COLO668 (cell line): ENCODE data around the gene AGRN.
"Not testable (repeated sequence)": the region's sequence is repeated elsewhere in the genome, so short reads cannot be mapped to it uniquely, and the experiment has no call there.

Experiments used
- DNase-seq: peaks from one replicate; lab custom pipeline; 2025; ENCODE audit not compliant: unreplicated experiment; lab: John Stamatoyannopoulos, UW

The AGRN gene

DNA sequence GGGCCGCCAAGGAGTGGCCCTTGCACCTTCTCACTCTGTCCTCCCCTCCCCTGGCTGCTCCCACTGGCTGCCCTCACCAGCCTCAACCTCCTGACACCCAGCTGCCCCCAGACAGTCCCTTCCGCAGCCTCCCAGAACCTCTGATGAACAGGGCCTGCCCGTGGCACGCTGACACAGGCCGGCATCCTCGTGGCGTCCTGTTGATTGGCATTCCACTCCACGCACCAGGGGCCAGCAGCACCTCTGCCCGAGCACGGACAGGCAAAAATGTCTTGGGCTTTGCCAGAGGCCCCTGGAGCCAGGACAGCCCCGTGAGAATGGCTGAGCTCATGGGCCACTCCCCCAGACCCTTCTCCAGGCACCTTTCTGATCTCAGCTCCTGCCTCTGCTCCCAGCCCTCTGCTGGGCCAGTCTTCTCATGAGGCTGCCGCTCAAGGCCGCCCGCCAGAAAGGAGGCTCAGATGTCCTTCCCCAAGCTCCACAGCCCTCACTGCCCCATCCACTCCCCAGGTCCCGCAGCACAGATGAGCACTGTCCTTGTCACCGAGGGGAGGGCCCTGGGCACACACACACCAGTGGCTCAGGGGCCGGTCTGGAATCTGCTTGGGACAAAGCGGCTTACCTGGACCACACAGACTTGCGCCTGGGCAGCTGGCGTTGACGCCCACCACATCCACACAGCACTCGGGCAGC lies 70.0 kb downstream of the AGRN start:
- no peak for DNase-seq

- no peak for DNase-seq
Measured at GRCh38 chr1:1090424-1091343, 70.8 kb downstream of the AGRN start.

DNA sequence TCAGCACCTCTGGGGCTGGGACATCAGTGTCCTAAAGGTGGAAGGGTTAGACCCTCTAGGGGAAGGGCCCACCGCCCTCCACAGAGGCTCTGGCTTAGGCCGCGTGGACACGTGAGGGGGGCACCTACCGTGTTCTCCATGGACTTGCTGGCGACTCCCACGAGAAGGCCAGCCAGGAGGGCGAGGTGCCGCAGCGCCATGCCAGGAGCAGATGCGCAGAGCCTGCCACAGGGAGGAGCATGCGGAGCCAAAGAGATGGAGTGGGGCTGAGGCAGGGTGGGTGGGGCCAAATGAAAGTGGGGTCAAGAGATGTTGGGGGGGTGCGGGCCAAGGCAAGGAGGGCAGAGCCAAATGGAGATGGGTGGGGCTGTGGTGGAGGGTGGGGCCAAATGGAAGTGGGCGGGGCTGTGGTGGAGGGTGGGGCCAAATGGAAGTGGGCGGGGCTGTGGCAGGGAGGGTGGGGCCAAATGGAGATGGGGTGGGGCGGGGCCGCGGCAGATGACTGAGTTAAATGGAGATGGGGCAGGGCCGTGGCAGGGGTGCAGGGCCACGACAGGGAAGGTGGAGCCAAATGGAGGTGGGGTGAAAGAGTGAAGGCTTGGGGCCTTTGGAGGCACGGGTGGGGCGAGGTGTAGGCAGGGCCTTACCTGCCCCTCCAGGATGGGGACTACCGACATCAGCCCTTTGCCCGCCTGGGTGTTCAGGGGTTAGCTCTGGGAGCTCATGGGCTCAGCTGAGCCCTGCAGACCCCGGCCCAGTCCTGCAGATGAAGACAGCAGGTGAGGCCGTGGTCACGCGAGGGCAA lies 71.6 kb downstream of the AGRN start:
- DNase-seq, result no peak

- DNase-seq, result no peak
Measured at GRCh38 chr1:1092149-1092855, 72.4 kb downstream of the AGRN start.

DNA sequence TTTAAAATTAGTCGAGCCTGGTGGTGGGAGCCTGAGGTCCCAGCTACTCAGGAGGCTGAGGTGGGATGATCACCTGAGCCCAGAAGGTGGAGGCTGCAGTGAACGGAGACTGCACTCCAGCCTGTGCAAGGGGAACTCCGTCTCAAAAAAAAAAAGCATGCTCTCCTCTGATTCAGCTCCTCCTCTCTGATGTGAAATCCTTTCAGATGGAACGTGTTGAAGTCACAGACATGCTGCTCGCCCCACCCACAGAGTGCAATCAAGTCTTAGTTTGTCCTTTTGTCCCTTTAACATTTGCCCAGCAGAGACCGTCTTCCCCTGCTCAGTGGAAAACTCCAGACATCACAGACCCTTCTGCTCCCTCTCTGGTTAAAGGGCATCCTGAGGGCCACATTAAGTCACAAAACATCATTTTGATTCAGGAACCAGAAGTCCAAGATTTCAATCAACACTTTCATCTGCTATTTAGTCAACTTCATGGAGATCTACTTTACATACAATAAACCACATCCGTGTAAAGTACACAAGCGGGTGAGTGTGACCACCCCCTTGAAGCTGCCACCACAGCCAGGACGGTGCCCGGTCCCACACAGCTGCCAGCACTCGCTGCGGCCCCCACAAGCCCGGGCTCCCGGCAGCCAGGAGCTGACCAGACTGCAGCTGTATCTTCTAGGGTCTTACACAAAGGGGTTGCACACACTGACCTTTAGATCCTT lies 73.1 kb downstream of the AGRN start:
- DNase-seq, result no peak

DNA sequence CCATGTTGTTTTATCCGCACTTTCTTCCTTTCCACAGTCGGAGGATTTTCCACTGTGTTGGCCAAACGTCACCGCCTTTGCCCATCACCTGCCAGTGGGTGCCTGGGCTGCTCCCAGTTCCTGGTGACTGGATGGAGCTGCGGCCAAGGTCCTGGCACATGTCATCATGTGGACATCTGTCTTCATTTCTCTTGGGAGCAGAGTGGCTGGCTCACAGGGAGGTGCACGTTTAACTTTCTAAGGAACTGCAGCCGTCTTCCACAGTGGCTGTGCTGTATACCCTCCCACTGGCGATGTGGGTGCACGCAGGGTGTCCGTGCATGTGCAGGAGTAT lies 73.7 kb downstream of the AGRN start:
- DNase-seq, result no peak

DNA sequence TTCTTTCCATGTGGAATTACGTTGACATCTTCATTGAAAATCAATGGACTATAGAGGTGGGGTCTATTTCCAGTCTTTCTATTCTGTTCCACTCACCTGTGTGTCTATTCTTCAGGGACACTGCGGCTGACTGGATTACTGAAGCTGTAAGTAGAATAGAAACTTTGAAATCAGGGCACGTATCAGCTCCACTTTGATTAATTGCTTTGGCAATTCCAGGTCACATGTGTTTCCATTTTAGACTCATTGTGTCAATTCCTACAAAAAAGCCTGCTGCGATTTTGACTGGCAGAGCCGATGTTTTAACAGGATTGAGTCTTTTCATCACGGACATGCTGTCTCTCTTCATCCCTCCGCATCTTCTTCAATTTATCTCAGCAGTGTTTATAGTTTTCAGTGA lies 75.1 kb downstream of the AGRN start:
- DNase-seq, result no peak

DNA sequence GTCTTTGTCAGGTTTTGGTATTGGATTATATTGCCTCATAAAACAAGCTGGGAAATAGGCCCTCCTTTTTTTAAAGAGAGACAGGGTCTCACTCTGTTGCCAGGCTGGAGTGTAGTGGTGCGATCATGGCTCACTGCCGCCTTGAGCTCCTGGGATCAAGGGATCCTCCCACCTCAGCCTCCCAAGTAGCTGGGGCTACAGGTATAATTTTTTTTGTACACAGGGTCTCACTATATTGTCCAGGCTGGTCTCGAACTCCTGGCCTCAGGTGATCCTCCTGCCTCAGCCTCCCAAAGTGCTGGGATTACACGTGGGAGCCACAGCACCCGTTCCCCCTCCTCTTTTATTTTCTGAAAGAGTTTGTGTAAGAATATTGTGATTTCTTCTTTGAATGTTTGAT lies 76.2 kb downstream of the AGRN start:
- not testable (repeated sequence) for DNase-seq

DNA sequence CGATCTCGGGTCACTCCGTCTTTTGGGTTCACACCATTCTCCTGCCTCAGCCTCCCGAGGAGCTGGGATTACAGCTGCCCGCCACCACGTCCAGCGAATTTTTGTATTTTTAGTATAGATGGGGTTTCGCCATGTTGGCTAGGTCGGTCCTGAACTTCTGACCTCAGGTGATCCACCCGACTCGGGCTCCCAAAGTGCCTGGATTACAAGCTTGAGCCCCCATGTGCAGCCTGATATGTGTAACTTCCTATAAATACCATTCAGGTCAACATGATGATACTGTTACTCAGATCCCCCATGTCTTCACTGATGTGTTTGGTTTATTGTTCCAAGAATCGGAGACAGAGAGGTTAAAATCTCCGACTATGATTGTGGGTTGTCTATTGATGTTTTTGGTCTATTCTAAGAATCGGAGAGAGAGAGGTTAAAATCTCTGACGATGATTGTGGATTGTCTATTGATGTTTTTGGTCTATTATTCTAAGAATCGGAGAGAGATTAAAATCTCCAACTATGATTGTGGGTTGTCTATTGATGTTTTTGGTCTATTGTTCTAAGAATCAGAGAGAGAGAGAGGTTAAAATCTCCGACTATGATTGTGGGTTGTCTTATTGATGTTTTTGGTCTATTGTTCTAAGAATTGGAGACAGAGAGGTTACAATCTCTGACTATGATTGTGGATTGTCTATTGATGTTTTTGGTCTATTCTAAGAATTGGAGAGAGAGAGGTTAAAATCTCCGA lies 78.9 kb downstream of the AGRN start:
- no peak for DNase-seq

DNA sequence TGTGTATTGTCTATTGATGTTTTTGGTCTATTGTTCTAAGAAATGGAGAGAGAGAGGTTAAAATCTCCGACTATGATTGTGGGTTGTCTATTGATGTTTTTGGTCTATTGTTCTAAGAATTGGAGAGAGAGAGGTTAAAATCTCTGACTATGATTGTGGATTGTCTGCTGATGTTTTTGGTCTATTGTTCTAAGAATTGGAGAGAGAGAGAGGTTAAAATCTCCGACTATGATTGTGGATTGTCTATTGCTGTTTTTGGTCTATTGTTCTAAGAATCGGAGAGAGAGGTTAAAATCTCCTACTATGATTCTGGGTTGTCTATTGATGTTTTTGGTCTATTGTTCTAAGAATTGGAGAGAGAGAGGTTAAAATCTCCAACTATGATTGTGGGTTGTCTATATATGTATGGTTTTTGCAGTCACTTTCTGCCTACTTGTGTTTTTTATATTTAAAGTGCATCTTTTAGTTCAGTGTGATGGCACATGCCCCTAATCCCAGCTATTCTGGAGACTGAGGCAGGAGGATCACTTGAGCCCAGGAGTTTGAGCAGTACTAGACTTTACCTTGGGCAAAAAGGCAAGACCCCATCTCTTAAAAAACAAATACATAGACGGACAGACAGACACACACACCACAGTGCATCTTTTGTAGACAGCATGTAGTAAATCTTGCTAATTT lies 79.7 kb downstream of the AGRN start:
- no peak for DNase-seq

DNA sequence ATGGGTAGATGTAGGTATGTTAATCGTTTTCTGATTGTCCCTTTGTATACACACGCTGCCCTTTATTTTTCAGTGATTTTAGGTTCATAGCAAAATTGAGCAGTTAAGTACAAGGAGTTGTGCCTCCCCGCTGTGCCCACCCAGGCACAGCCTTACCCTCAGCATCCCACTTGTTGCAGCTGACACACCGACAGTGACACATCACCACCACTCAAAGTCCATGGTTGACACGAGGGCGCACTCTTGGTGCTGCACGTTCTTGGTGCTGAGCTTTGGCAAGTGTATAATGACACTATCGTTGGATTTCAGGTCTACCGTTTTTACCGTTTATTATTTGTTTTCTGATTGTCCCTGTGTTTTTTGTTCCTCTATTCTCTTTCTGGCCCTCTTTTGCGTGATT lies 80.4 kb downstream of the AGRN start:
- no peak for DNase-seq

GRCh38 chr1:1101503-1101902 lies 81.6 kb downstream of the AGRN start:
- no peak for DNase-seq

GRCh38 chr1:1104152-1104551 lies 84.2 kb downstream of the AGRN start:
- not testable (repeated sequence) for DNase-seq
